HCT116 (cell line): Measurements from ENCODE around the gene PNLDC1. TPM values are rescaled to one million over a fixed set of nuclear protein-coding genes. Genes with fewer than 3 reads are reported as not detected.

Experiments
- ATAC-seq: fragments of 200-7000 bp; cut with Tn5 transposase; 2 replicates; pipeline ENCODE4 v1.9.1; 2020; ENCODE audit warnings: mild to moderate bottlenecking, moderate library complexity
- BruUV-seq: library from RNA; stranded (reverse); fragments of 400-500 nt; replicated peaks from 2 replicates; lab custom pipeline; 2021; lab: Mats Ljungman, UMichigan
- CTCF ChIA-PET: fragments of 300-600 bp; sonication (Branson Sonifier 250); formaldehyde crosslinking; loops from one replicate; lab custom pipeline; 2021; ENCODE audit warnings: antibody characterized with exemption; lab: Charles Lee
- POLR2A ChIA-PET: fragments of 300-600, 350-600 bp; sonication (Branson Sonifier 250); formaldehyde crosslinking; loops from one replicate; lab custom pipeline; 2021; ENCODE audit warnings: antibody characterized with exemption; lab: Charles Lee
- RAD21 ChIA-PET, 2 experiments: fragments of 300-600 bp; sonication (Branson Sonifier 250); formaldehyde crosslinking; loops; one replicate each; lab custom pipeline; 2023; ENCODE audit warnings: low total read pairs in 2 of 2; ENCODE audit not compliant: uncharacterized antibody in 2 of 2, unreplicated experiment in 2 of 2, low non-redundant PET in 1 of 2; lab: Charles Lee
- DNase-seq: peaks from one replicate; pipeline ENCODE4 v3.0.0-alpha.2; 2010; ENCODE audit warnings: low read depth, low spot score
- H2AFZ ChIP-seq: fragments of 200-600 bp; shearing (Covaris generic), sonication (generic); 2 replicates; pipeline ENCODE4 v1.6.1; 2017; ENCODE audit warnings: low read depth, mixed run types, mixed read lengths, antibody characterized with exemption, low read length; ENCODE audit not compliant: poor library complexity, severe bottlenecking
- H3K27ac ChIP-seq: 2 replicates; pipeline ENCODE4 v1.5.1; 2012; ENCODE audit warnings: low read depth, low read length
- H3K27me3 ChIP-seq: fragments of 200-600 bp; sonication (generic); 2 replicates; pipeline ENCODE4 v1.6.1; 2016; ENCODE audit warnings: mixed run types, low read length, mixed read lengths; ENCODE audit not compliant: insufficient read depth
- H3K36me3 ChIP-seq, 2 experiments: fragments of 200-500 bp in 1 of 2; fragments of 200-600 bp in 1 of 2; sonication (Bioruptor generic) in 1 of 2; sonication (generic) in 1 of 2; 2 replicates each; pipeline versions ENCODE4 v1.5.1 to v1.6.1; 2014 to 2016; ENCODE audit warnings: low read length in 2 of 2, inconsistent platforms in 1 of 2, mixed read lengths in 1 of 2, mixed run types in 1 of 2; ENCODE audit not compliant: insufficient read depth in 2 of 2, control insufficient read depth in 1 of 2
- H3K4me1 ChIP-seq, 2 experiments: fragments of 200-600 bp in 1 of 2; sonication (generic) in 1 of 2; 2 replicates each; pipeline versions ENCODE4 v1.5.1 to v1.6.1; 2012 to 2017; ENCODE audit warnings: low read length in 2 of 2, inconsistent platforms in 1 of 2, mild to moderate bottlenecking in 1 of 2, mixed read lengths in 1 of 2, mixed run types in 1 of 2, moderate library complexity in 1 of 2; ENCODE audit not compliant: insufficient read depth in 2 of 2, control insufficient read depth in 1 of 2
- H3K4me2 ChIP-seq: fragments of 200-600 bp; sonication (generic); 2 replicates; pipeline ENCODE4 v1.6.1; 2017; ENCODE audit warnings: mixed run types, low read length, mixed read lengths
- H3K4me3 ChIP-seq, 2 experiments: fragments of 200-600 bp in 1 of 2; sonication (generic) in 1 of 2; replicated peaks in 1 of 2; 2 replicates each; pipeline ENCODE4 v1.5.1; 2011 to 2016; ENCODE audit warnings: low read length in 2 of 2, control low read depth in 1 of 2, low read depth in 1 of 2, mild to moderate bottlenecking in 1 of 2, mixed read lengths in 1 of 2, mixed run types in 1 of 2
- H3K79me2 ChIP-seq: fragments of 200-600 bp; sonication (generic); 2 replicates; pipeline ENCODE4 v1.6.1; 2017; ENCODE audit warnings: mild to moderate bottlenecking, mixed run types, low read length, moderate library complexity, mixed read lengths; ENCODE audit not compliant: insufficient read depth
- H3K9ac ChIP-seq: fragments of 200-600 bp; sonication (generic); 2 replicates; pipeline ENCODE4 v1.6.1; 2016; ENCODE audit warnings: low read length, mixed read lengths
- H3K9me2 ChIP-seq: fragments of 200-600 bp; sonication (generic), shearing (Covaris generic); 2 replicates; pipeline ENCODE4 v1.6.1; 2017; ENCODE audit warnings: mixed run types, mild to moderate bottlenecking, moderate library complexity; ENCODE audit not compliant: insufficient read depth
- H3K9me3 ChIP-seq, 2 experiments: fragments of 200-500 bp in 1 of 2; fragments of 200-600 bp in 1 of 2; sonication (Bioruptor generic) in 1 of 2; sonication (generic) in 1 of 2; 2 replicates each; pipeline ENCODE4 v1.6.1; 2014 to 2017; ENCODE audit warnings: low read length in 2 of 2, mixed read lengths in 2 of 2, inconsistent platforms in 1 of 2, low read depth in 1 of 2, mild to moderate bottlenecking in 1 of 2, mixed run types in 1 of 2, moderate library complexity in 1 of 2; ENCODE audit not compliant: control insufficient read depth in 1 of 2, insufficient read depth in 1 of 2
- H4K20me1 ChIP-seq: fragments of 200-600 bp; sonication (generic), shearing (Covaris generic); 2 replicates; pipeline ENCODE4 v1.6.1; 2017; ENCODE audit warnings: mixed run types, mild to moderate bottlenecking, moderate library complexity; ENCODE audit not compliant: insufficient read depth
- ATF3 ChIP-seq: IDR thresholded peaks from 2 replicates; pipeline ENCODE4 v1.6.1; 2012
- CBX3 ChIP-seq: IDR thresholded peaks from 2 replicates; pipeline ENCODE4 v1.6.1; 2012; ENCODE audit warnings: low read depth
- CEBPB ChIP-seq: IDR thresholded peaks from 2 replicates; pipeline ENCODE4 v1.6.1; 2012; ENCODE audit warnings: low read depth
- CTCF ChIP-seq, 3 experiments: fragments of 200-600 bp in 1 of 3; sonication (generic) in 1 of 3; IDR thresholded peaks in 2 of 3; conservative IDR thresholded peaks in 1 of 3; 2 replicates each; pipeline ENCODE4 v1.5.1; 2012 to 2017; ENCODE audit warnings: low read depth in 2 of 3, low read length in 2 of 3, antibody characterized with exemption in 1 of 3, borderline replicate concordance in 1 of 3, control low read depth in 1 of 3, mild to moderate bottlenecking in 1 of 3, mixed read lengths in 1 of 3, mixed run types in 1 of 3, moderate library complexity in 1 of 3; ENCODE audit not compliant: insufficient read depth in 1 of 3
- EGR1 ChIP-seq: IDR thresholded peaks from 2 replicates; pipeline ENCODE4 v1.6.1; 2012; ENCODE audit warnings: low read depth
- EZH2phosphoT487 ChIP-seq: fragments of 200-600 bp; IDR thresholded peaks from 2 replicates; pipeline ENCODE4 v1.6.1; 2018; ENCODE audit warnings: antibody characterized with exemption, borderline replicate concordance
- FOSL1 ChIP-seq: IDR thresholded peaks from 2 replicates; pipeline ENCODE4 v1.6.1; 2012; ENCODE audit warnings: low read depth
- JUND ChIP-seq: IDR thresholded peaks from 2 replicates; pipeline ENCODE4 v1.6.1; 2012
- MAX ChIP-seq: IDR thresholded peaks from 2 replicates; pipeline ENCODE4 v1.6.1; 2012
- POLR2A ChIP-seq: IDR thresholded peaks from 2 replicates; pipeline ENCODE4 v1.7.0; 2011; ENCODE audit warnings: borderline replicate concordance; ENCODE audit not compliant: insufficient read depth, insufficient read length; ENCODE audit errors: extremely low read depth
- POLR2AphosphoS5 ChIP-seq: IDR thresholded peaks from 2 replicates; pipeline ENCODE4 v1.6.1; 2011; ENCODE audit warnings: mild to moderate bottlenecking, low read depth, low read length, moderate library complexity
- REST ChIP-seq: IDR thresholded peaks from 2 replicates; pipeline ENCODE4 v1.6.1; 2012; ENCODE audit warnings: low read depth
- SIN3A ChIP-seq: IDR thresholded peaks from 2 replicates; pipeline ENCODE4 v1.6.1; 2012; ENCODE audit warnings: low read depth
- SP1 ChIP-seq: IDR thresholded peaks from 2 replicates; pipeline ENCODE4 v1.6.1; 2012; ENCODE audit warnings: low read depth
- SRF ChIP-seq: IDR thresholded peaks from 2 replicates; pipeline ENCODE4 v1.6.1; 2012; ENCODE audit warnings: low read depth
- TCF7L2 ChIP-seq: IDR thresholded peaks from 2 replicates; pipeline ENCODE4 v1.7.0; 2011; ENCODE audit warnings: borderline replicate concordance, inconsistent platforms; ENCODE audit not compliant: insufficient read depth, insufficient read length; ENCODE audit errors: extremely low read depth
- YY1 ChIP-seq: IDR thresholded peaks from 2 replicates; pipeline ENCODE4 v1.6.1; 2011; ENCODE audit warnings: low read length, low read depth, moderate library complexity, mild to moderate bottlenecking; ENCODE audit not compliant: insufficient replicate concordance; ENCODE audit errors: extremely low read depth
- ZBTB33 ChIP-seq: IDR thresholded peaks from 2 replicates; pipeline ENCODE4 v1.6.1; 2011; ENCODE audit warnings: mild to moderate bottlenecking, low read length, moderate library complexity; ENCODE audit not compliant: insufficient replicate concordance; ENCODE audit errors: extremely low read depth
- ZFX ChIP-seq: fragments of 450-650 bp; IDR thresholded peaks from 2 replicates; pipeline ENCODE4 v1.6.1; 2017
- intact Hi-C: fragments of 100-400 bp; cut with micrococcal nuclease; formaldehyde crosslinking; loops from 2 replicates; pipeline ENCODE4 v1.10.0; 2022
- total RNA-seq: library from RNA; stranded (reverse); gene quantifications from one replicate; pipeline ENCODE4 v1.2.1, GENCODE V29; 2021; ENCODE audit not compliant: unreplicated experiment

PNLDC1 gene
- total RNA-seq, 1 experiment from 2014 or later: 0.37 TPM

GRCh38 chr6:159858259-159858658 lies 58.2 kb downstream of the PNLDC1 start:
- Histone ChIP-seq H3K4me3 (no peak overlapping the region), H3K4me1 (no peaks in the 10 kb centered on the region), H3K9me2 (no peaks in the 10 kb centered on the region), H3K36me3 (no peaks in the 10 kb centered on the region), H2AFZ (no peak overlapping the region), H3K27me3 (peaks cover 4% of the 10 kb centered on the region; the same call in 1 of the 2 replicates), H3K9me3 (no peaks in the 10 kb centered on the region), H3K27ac (no peak overlapping the region), H4K20me1 (no peaks in the 10 kb centered on the region), H3K4me2 (no peak overlapping the region), H3K79me2 (no peaks in the 10 kb centered on the region), H3K9ac (no peak overlapping the region)
- intact Hi-C loops: loop anchor here (10.0 kb wide), 1 partner anchor 683 kb away; no protein-coding TSS in a partner anchor
- no TSS peak for BruUV-seq
- ChIA-PET POLR2A (no interaction called here), RAD21 (no interaction called here), CTCF (no interaction called here)
- TF ChIP-seq JUND (no peak), EGR1 (no peak), ZFX (no peak), ATF3 (no peak), CEBPB (no peak), CTCF (IDR thresholded peaks at IDR 0.05 in 2 of 3, conservative IDR thresholded peaks at IDR 0.05 in 1 of 3; ENCODE audit: borderline replicate concordance in 1 of 3, insufficient read depth in 1 of 3, low read depth in 2 of 3, low read length in 2 of 3) (no peak), REST (no peak), FOSL1 (no peak), CBX3 (no peak), POLR2AphosphoS5 (no peak), ZBTB33 (no peak), SP1 (no peak), SRF (no peak), YY1 (no peak), POLR2A (no peak), TCF7L2 (no peak), MAX (no peak), EZH2phosphoT487 (no peak), SIN3A (no peak)
- DNase-seq: no peak
- ATAC-seq: no peak
